Measurements from ENCODE around the gene GALNS.

The GALNS gene

GRCh38 chr16:88877564-88878289 lies 21.0 kb upstream of the GALNS start:
- ChIA-PET POLR2A (ENCODE audit: low non-redundant PET) (no interaction called here), CTCF (interaction anchor here (0.5 to 0.7 kb wide), 2 partner anchors 35 to 755 kb away, joined by 3 to 4 read pairs; no protein-coding TSS in a partner anchor)
- TF ChIP-seq CTCF (conservative IDR thresholded peaks at IDR 0.05; ENCODE audit: low read depth), result no peak
- H3K27ac ChIP-seq, result no peak overlapping the region
- DNase-seq (ENCODE audit: low spot score), result no peak

GRCh38 chr16:88876942-88877526 lies 20.3 kb upstream of the GALNS start:
- CTCF ChIA-PET, result interaction anchor here (0.5 kb wide), 1 partner anchor 36 kb away, joined by 3 read pairs; no protein-coding TSS in a partner anchor
- POLR2A ChIA-PET (ENCODE audit: low non-redundant PET), result no interaction called here
- no peak for TF ChIP-seq CTCF (conservative IDR thresholded peaks at IDR 0.05; ENCODE audit: low read depth)
- DNase-seq (ENCODE audit: low spot score), result no peak
- no peak overlapping the region for H3K27ac ChIP-seq

- POLR2A ChIA-PET (ENCODE audit: low non-redundant PET), result no interaction called here
- TF ChIP-seq CTCF (conservative IDR thresholded peaks at IDR 0.05; ENCODE audit: low read depth), result no peak
- no peak for DNase-seq (ENCODE audit: low spot score)
- CTCF ChIA-PET, result no interaction called here
- H3K27ac ChIP-seq, result no peak overlapping the region
These were observed 19.0 kb upstream of the GALNS start for GRCh38 chr16:88875703-88876234.

- ChIA-PET POLR2A (ENCODE audit: low non-redundant PET) (no interaction called here), CTCF (no interaction called here)
- no peak for TF ChIP-seq CTCF (conservative IDR thresholded peaks at IDR 0.05; ENCODE audit: low read depth)
- no peak for DNase-seq (ENCODE audit: low spot score)
- no peak overlapping the region for H3K27ac ChIP-seq
These were observed 18.3 kb upstream of the GALNS start for GRCh38 chr16:88874938-88875599.

- DNase-seq (ENCODE audit: low spot score), result no peak
- ChIA-PET POLR2A (ENCODE audit: low non-redundant PET) (no interaction called here), CTCF (interaction anchor here (0.9 kb wide), 1 partner anchor 60 kb away, joined by 3 read pairs; no protein-coding TSS in a partner anchor)
- H3K27ac ChIP-seq, result no peak overlapping the region
- no peak for TF ChIP-seq CTCF (conservative IDR thresholded peaks at IDR 0.05; ENCODE audit: low read depth)
These were observed 16.0 kb upstream of the GALNS start for GRCh38 chr16:88872650-88873331.
